Liver (tissue), 9 donors: ENCODE measurements around the gene KIF11. TPM values are rescaled to one million over a fixed set of nuclear protein-coding genes. Genes with fewer than 3 reads are reported as not detected.
A peak's percentile ranks its signal among the peaks of the same experiment; 100 is the strongest.

Source experiments
- DNase-seq: peaks from one replicate; pipeline ENCODE4 v3.0.0-alpha.2; 2017; ENCODE audit warnings: low spot score
- H3K27ac ChIP-seq, 2 donors: one replicate each; pipeline ENCODE4 v1.7.0; 2013; ENCODE audit warnings: inconsistent platforms in 2 of 2, low read length in 2 of 2, control low read depth in 1 of 2, low read depth in 1 of 2, mild to moderate bottlenecking in 1 of 2
- H3K27me3 ChIP-seq, 4 donors: one replicate each; pipeline versions ENCODE4 v1.6.1 to v1.7.0; 2013; ENCODE audit warnings: low read length in 3 of 4, inconsistent platforms in 1 of 4, mild to moderate bottlenecking in 1 of 4, moderate library complexity in 1 of 4; ENCODE audit not compliant: control insufficient read depth in 4 of 4, insufficient read depth in 4 of 4
- H3K36me3 ChIP-seq, 4 donors: one replicate each; pipeline versions ENCODE4 v1.6.1 to v1.7.0; 2013; ENCODE audit warnings: low read length in 3 of 4, mild to moderate bottlenecking in 3 of 4, low read depth in 1 of 4, moderate library complexity in 1 of 4; ENCODE audit not compliant: control insufficient read depth in 4 of 4, insufficient read depth in 3 of 4
- H3K4me1 ChIP-seq, 4 donors: one replicate each; pipeline versions ENCODE4 v1.6.1 to v1.7.0; 2013; ENCODE audit warnings: low read length in 3 of 4, mild to moderate bottlenecking in 3 of 4, moderate library complexity in 1 of 4; ENCODE audit not compliant: control insufficient read depth in 4 of 4, insufficient read depth in 4 of 4
- H3K4me3 ChIP-seq, 3 donors: one replicate each; pipeline versions ENCODE4 v1.6.1 to v1.7.0; 2013; ENCODE audit warnings: low read length in 3 of 3, control low read depth in 1 of 3, low read depth in 1 of 3, mild to moderate bottlenecking in 1 of 3
- H3K9ac ChIP-seq, 2 donors: one replicate each; pipeline ENCODE4 v1.7.0; 2013; ENCODE audit warnings: low read length in 2 of 2, mild to moderate bottlenecking in 2 of 2, moderate library complexity in 2 of 2, control low read depth in 1 of 2, low read depth in 1 of 2
- H3K9me3 ChIP-seq, 4 donors: one replicate each; pipeline versions ENCODE4 v1.6.1 to v1.7.0; 2013; ENCODE audit warnings: low read length in 3 of 4; ENCODE audit not compliant: control insufficient read depth in 4 of 4
- EGR1 ChIP-seq, 2 donors: IDR thresholded peaks; 2 replicates each; pipeline ENCODE4 v1.6.1; 2016 to 2018; ENCODE audit warnings: antibody characterized with exemption in 2 of 2, low read depth in 2 of 2
- FOXA1 ChIP-seq: IDR thresholded peaks from 2 replicates; pipeline ENCODE4 v1.6.1; 2016; ENCODE audit warnings: antibody characterized with exemption
- FOXA2 ChIP-seq: IDR thresholded peaks from 2 replicates; pipeline ENCODE4 v1.6.1; 2016; ENCODE audit warnings: antibody characterized with exemption
- GABPA ChIP-seq, 2 donors: IDR thresholded peaks in 1 of 2; conservative IDR thresholded peaks in 1 of 2; 2 replicates each; pipeline ENCODE4 v1.6.1; 2016; ENCODE audit warnings: antibody characterized with exemption in 2 of 2, mild to moderate bottlenecking in 1 of 2, moderate library complexity in 1 of 2
- HNF4A ChIP-seq, 2 donors: conservative IDR thresholded peaks; 2 replicates each; pipeline ENCODE4 v1.6.1; 2016; ENCODE audit warnings: antibody characterized with exemption in 2 of 2, mild to moderate bottlenecking in 2 of 2
- HNF4G ChIP-seq: IDR thresholded peaks from 2 replicates; pipeline ENCODE4 v1.6.1; 2016; ENCODE audit warnings: antibody characterized with exemption
- JUND ChIP-seq, 2 donors: IDR thresholded peaks; 2 replicates each; pipeline ENCODE4 v1.6.1; 2016; ENCODE audit warnings: antibody characterized with exemption in 2 of 2
- NR2F2 ChIP-seq: IDR thresholded peaks from 2 replicates; pipeline ENCODE4 v1.6.1; 2016; ENCODE audit warnings: antibody characterized with exemption
- RXRA ChIP-seq, 2 donors: IDR thresholded peaks; 2 replicates each; pipeline ENCODE4 v1.6.1; 2017 to 2018; ENCODE audit warnings: antibody characterized with exemption in 2 of 2, mild to moderate bottlenecking in 1 of 2
- SP1 ChIP-seq: IDR thresholded peaks from 2 replicates; pipeline ENCODE4 v1.6.1; 2018; ENCODE audit warnings: antibody characterized with exemption, mild to moderate bottlenecking
- TAF1 ChIP-seq: conservative IDR thresholded peaks from 2 replicates; pipeline ENCODE4 v1.6.1; 2016; ENCODE audit warnings: antibody characterized with exemption, mild to moderate bottlenecking
- YY1 ChIP-seq: IDR thresholded peaks from 2 replicates; pipeline ENCODE4 v1.6.1; 2016; ENCODE audit warnings: antibody characterized with exemption, mild to moderate bottlenecking
- WGBS: extraction: QIAGEN DNeasy Blood & Tissue Kit; methylation state at CpG from one replicate; pipeline ENCODE4 v1.1.7; 2013; 5-methylcytosine and 5-hydroxymethylcytosine counted together
- polyA plus RNA-seq, 2 donors: library from polyadenylated mRNA; stranded (reverse) in 1 of 2; unstranded in 1 of 2; fragments of 200-250 nt in 1 of 2; fragments of >200 nt in 1 of 2; fragmentation: Nextera tagmentation in 1 of 2; extraction: Ambion mirVana in 1 of 2; gene quantifications; one replicate each; pipeline versions ENCODE4 v1.2.1 to v1.2.3, GENCODE V29; 2013 to 2015
- total RNA-seq, 2 donors: library from RNA; depleted of rRNA; stranded (reverse); fragments of >200 nt; gene quantifications; one replicate each; pipeline ENCODE4 v1.2.3, GENCODE V29; 2014
- TF ChIP-seq, protein P1 (sequence below): IDR thresholded peaks from 2 replicates; pipeline ENCODE4 v1.6.1; 2016; ENCODE audit warnings: antibody characterized with exemption, mild to moderate bottlenecking
- TF ChIP-seq, protein P2 (sequence below): IDR thresholded peaks from 2 replicates; pipeline ENCODE4 v1.6.1; 2016; ENCODE audit warnings: antibody characterized with exemption
- TF ChIP-seq, protein P3 (sequence below): IDR thresholded peaks from 2 replicates; pipeline ENCODE4 v1.6.1; 2016; ENCODE audit warnings: antibody characterized with exemption
- TF ChIP-seq, protein P4 (sequence below): IDR thresholded peaks from 2 replicates; pipeline ENCODE4 v1.6.1; 2016; ENCODE audit warnings: antibody characterized with exemption
- TF ChIP-seq, protein P5 (sequence below): fragments of 150-350 bp; IDR thresholded peaks from 2 replicates; pipeline ENCODE4 v1.5.1; 2017; ENCODE audit warnings: improper control_type of control experiment, low read depth, low read length; ENCODE audit not compliant: missing input control
- donor health status: healthy.
- donor health status: healthy.
- donor health status: healthy.
- donor health status: healthy.
- donor health status: healthy.

The KIF11 gene
- total and polyA plus RNA-seq, 4 donors = 0.25 to 29.2 (median 0.58) TPM

DNA sequence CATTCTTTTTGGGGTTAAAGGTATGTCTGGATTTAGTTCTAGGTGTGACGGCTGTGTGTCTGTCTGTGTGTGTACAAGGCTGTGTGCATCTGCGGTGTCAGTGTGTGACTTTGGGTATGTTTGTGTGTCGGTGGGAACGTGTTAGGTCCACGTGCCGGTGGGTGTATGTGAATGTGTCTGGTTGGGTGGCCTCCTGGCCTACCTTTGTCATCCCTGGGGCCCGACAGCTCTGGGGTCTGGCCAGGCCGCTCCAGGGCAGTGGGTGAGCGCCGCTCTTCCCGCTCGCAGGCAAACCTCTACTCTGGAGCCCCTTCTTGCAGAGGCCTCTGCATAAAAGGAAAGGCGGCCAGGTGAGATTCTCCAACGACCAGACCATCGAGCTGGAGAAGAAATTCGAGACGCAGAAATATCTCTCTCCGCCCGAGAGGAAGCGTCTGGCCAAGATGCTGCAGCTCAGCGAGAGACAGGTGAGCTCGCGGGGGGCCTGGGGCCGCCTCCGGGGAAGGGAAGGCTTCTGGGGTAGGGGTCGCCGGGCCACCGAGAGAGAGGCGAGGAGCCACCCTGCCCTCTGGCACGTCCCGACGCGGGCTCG is 99.2 kb downstream of the KIF11 start:
- H3K4me1 ChIP-seq = peaks cover 9 to 48% (median 34%) of the 10 kb centered on the region in 4 donors
- 18% methylated on average over 34 of the region's 34 CpGs for WGBS
- H3K36me3 ChIP-seq = peaks cover 0 to 15% (median 3%) of the 10 kb centered on the region in 4 donors
- TF ChIP-seq, protein P1, sequence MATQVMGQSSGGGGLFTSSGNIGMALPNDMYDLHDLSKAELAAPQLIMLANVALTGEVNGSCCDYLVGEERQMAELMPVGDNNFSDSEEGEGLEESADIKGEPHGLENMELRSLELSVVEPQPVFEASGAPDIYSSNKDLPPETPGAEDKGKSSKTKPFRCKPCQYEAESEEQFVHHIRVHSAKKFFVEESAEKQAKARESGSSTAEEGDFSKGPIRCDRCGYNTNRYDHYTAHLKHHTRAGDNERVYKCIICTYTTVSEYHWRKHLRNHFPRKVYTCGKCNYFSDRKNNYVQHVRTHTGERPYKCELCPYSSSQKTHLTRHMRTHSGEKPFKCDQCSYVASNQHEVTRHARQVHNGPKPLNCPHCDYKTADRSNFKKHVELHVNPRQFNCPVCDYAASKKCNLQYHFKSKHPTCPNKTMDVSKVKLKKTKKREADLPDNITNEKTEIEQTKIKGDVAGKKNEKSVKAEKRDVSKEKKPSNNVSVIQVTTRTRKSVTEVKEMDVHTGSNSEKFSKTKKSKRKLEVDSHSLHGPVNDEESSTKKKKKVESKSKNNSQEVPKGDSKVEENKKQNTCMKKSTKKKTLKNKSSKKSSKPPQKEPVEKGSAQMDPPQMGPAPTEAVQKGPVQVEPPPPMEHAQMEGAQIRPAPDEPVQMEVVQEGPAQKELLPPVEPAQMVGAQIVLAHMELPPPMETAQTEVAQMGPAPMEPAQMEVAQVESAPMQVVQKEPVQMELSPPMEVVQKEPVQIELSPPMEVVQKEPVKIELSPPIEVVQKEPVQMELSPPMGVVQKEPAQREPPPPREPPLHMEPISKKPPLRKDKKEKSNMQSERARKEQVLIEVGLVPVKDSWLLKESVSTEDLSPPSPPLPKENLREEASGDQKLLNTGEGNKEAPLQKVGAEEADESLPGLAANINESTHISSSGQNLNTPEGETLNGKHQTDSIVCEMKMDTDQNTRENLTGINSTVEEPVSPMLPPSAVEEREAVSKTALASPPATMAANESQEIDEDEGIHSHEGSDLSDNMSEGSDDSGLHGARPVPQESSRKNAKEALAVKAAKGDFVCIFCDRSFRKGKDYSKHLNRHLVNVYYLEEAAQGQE = no peak
- TF ChIP-seq FOXA1 (no peak), FOXA2 (no peak), NR2F2 (no peak), YY1 (no peak), HNF4A (conservative IDR thresholded peaks at IDR 0.05) (no peak), GABPA (IDR thresholded peaks at IDR 0.05 in 1 of 2, conservative IDR thresholded peaks at IDR 0.05 in 1 of 2) (no peak), JUND (IDR thresholded peaks at IDR 0.05) (no peak), EGR1 (IDR thresholded peaks at IDR 0.05; ENCODE audit: low read depth in 2 of 2) (no peak), HNF4G (no peak), SP1 (no peak), RXRA (IDR thresholded peaks at IDR 0.05) (no peak), TAF1 (no peak)
- TF ChIP-seq, protein P2, sequence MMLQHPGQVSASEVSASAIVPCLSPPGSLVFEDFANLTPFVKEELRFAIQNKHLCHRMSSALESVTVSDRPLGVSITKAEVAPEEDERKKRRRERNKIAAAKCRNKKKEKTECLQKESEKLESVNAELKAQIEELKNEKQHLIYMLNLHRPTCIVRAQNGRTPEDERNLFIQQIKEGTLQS = no peak
- TF ChIP-seq, protein P3, sequence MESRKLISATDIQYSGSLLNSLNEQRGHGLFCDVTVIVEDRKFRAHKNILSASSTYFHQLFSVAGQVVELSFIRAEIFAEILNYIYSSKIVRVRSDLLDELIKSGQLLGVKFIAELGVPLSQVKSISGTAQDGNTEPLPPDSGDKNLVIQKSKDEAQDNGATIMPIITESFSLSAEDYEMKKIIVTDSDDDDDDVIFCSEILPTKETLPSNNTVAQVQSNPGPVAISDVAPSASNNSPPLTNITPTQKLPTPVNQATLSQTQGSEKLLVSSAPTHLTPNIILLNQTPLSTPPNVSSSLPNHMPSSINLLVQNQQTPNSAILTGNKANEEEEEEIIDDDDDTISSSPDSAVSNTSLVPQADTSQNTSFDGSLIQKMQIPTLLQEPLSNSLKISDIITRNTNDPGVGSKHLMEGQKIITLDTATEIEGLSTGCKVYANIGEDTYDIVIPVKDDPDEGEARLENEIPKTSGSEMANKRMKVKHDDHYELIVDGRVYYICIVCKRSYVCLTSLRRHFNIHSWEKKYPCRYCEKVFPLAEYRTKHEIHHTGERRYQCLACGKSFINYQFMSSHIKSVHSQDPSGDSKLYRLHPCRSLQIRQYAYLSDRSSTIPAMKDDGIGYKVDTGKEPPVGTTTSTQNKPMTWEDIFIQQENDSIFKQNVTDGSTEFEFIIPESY = no peak
- TF ChIP-seq, protein P4, sequence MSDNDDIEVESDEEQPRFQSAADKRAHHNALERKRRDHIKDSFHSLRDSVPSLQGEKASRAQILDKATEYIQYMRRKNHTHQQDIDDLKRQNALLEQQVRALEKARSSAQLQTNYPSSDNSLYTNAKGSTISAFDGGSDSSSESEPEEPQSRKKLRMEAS = no peak
- TF ChIP-seq, protein P5, sequence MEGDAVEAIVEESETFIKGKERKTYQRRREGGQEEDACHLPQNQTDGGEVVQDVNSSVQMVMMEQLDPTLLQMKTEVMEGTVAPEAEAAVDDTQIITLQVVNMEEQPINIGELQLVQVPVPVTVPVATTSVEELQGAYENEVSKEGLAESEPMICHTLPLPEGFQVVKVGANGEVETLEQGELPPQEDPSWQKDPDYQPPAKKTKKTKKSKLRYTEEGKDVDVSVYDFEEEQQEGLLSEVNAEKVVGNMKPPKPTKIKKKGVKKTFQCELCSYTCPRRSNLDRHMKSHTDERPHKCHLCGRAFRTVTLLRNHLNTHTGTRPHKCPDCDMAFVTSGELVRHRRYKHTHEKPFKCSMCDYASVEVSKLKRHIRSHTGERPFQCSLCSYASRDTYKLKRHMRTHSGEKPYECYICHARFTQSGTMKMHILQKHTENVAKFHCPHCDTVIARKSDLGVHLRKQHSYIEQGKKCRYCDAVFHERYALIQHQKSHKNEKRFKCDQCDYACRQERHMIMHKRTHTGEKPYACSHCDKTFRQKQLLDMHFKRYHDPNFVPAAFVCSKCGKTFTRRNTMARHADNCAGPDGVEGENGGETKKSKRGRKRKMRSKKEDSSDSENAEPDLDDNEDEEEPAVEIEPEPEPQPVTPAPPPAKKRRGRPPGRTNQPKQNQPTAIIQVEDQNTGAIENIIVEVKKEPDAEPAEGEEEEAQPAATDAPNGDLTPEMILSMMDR = no peak
- H3K4me3 ChIP-seq = peak overlapping the region; percentile 51 to 100 (median 91)
- peak overlapping the region; percentile 85 to 97 for H3K27ac ChIP-seq
- DNase-seq = peak; percentile 37
- H3K9me3 ChIP-seq = no peaks in the 10 kb centered on the region
- H3K9ac ChIP-seq = peak overlapping the region; percentile 52 to 92
- no peaks in the 10 kb centered on the region for H3K27me3 ChIP-seq
